Liver (tissue), 9 donors: ENCODE measurements around the gene YAF2. TPM values are rescaled to one million over a fixed set of nuclear protein-coding genes. Genes with fewer than 3 reads are reported as not detected.

ENCODE experiments used
- DNase-seq: peaks from one replicate; pipeline ENCODE4 v3.0.0-alpha.2; 2017; ENCODE audit warnings: low spot score
- H3K27ac ChIP-seq, 2 donors: one replicate each; pipeline ENCODE4 v1.7.0; 2013; ENCODE audit warnings: inconsistent platforms in 2 of 2, low read length in 2 of 2, control low read depth in 1 of 2, low read depth in 1 of 2, mild to moderate bottlenecking in 1 of 2
- H3K27me3 ChIP-seq, 4 donors: one replicate each; pipeline versions ENCODE4 v1.6.1 to v1.7.0; 2013; ENCODE audit warnings: low read length in 3 of 4, inconsistent platforms in 1 of 4, mild to moderate bottlenecking in 1 of 4, moderate library complexity in 1 of 4; ENCODE audit not compliant: control insufficient read depth in 4 of 4, insufficient read depth in 4 of 4
- H3K36me3 ChIP-seq, 4 donors: one replicate each; pipeline versions ENCODE4 v1.6.1 to v1.7.0; 2013; ENCODE audit warnings: low read length in 3 of 4, mild to moderate bottlenecking in 3 of 4, low read depth in 1 of 4, moderate library complexity in 1 of 4; ENCODE audit not compliant: control insufficient read depth in 4 of 4, insufficient read depth in 3 of 4
- H3K4me1 ChIP-seq, 4 donors: one replicate each; pipeline versions ENCODE4 v1.6.1 to v1.7.0; 2013; ENCODE audit warnings: low read length in 3 of 4, mild to moderate bottlenecking in 3 of 4, moderate library complexity in 1 of 4; ENCODE audit not compliant: control insufficient read depth in 4 of 4, insufficient read depth in 4 of 4
- H3K4me3 ChIP-seq, 3 donors: one replicate each; pipeline versions ENCODE4 v1.6.1 to v1.7.0; 2013; ENCODE audit warnings: low read length in 3 of 3, control low read depth in 1 of 3, low read depth in 1 of 3, mild to moderate bottlenecking in 1 of 3
- H3K9ac ChIP-seq, 2 donors: one replicate each; pipeline ENCODE4 v1.7.0; 2013; ENCODE audit warnings: low read length in 2 of 2, mild to moderate bottlenecking in 2 of 2, moderate library complexity in 2 of 2, control low read depth in 1 of 2, low read depth in 1 of 2
- H3K9me3 ChIP-seq, 4 donors: one replicate each; pipeline versions ENCODE4 v1.6.1 to v1.7.0; 2013; ENCODE audit warnings: low read length in 3 of 4; ENCODE audit not compliant: control insufficient read depth in 4 of 4
- EGR1 ChIP-seq, 2 donors: IDR thresholded peaks; 2 replicates each; pipeline ENCODE4 v1.6.1; 2016 to 2018; ENCODE audit warnings: antibody characterized with exemption in 2 of 2, low read depth in 2 of 2
- FOXA1 ChIP-seq: IDR thresholded peaks from 2 replicates; pipeline ENCODE4 v1.6.1; 2016; ENCODE audit warnings: antibody characterized with exemption
- FOXA2 ChIP-seq: IDR thresholded peaks from 2 replicates; pipeline ENCODE4 v1.6.1; 2016; ENCODE audit warnings: antibody characterized with exemption
- GABPA ChIP-seq, 2 donors: IDR thresholded peaks in 1 of 2; conservative IDR thresholded peaks in 1 of 2; 2 replicates each; pipeline ENCODE4 v1.6.1; 2016; ENCODE audit warnings: antibody characterized with exemption in 2 of 2, mild to moderate bottlenecking in 1 of 2, moderate library complexity in 1 of 2
- HNF4A ChIP-seq, 2 donors: conservative IDR thresholded peaks; 2 replicates each; pipeline ENCODE4 v1.6.1; 2016; ENCODE audit warnings: antibody characterized with exemption in 2 of 2, mild to moderate bottlenecking in 2 of 2
- HNF4G ChIP-seq: IDR thresholded peaks from 2 replicates; pipeline ENCODE4 v1.6.1; 2016; ENCODE audit warnings: antibody characterized with exemption
- JUND ChIP-seq, 2 donors: IDR thresholded peaks; 2 replicates each; pipeline ENCODE4 v1.6.1; 2016; ENCODE audit warnings: antibody characterized with exemption in 2 of 2
- NR2F2 ChIP-seq: IDR thresholded peaks from 2 replicates; pipeline ENCODE4 v1.6.1; 2016; ENCODE audit warnings: antibody characterized with exemption
- RAD21 ChIP-seq, 2 donors: IDR thresholded peaks; 2 replicates each; pipeline ENCODE4 v1.6.1; 2016; ENCODE audit warnings: antibody characterized with exemption in 2 of 2, mild to moderate bottlenecking in 2 of 2
- SP1 ChIP-seq: IDR thresholded peaks from 2 replicates; pipeline ENCODE4 v1.6.1; 2018; ENCODE audit warnings: antibody characterized with exemption, mild to moderate bottlenecking
- TAF1 ChIP-seq: conservative IDR thresholded peaks from 2 replicates; pipeline ENCODE4 v1.6.1; 2016; ENCODE audit warnings: antibody characterized with exemption, mild to moderate bottlenecking
- YY1 ChIP-seq: IDR thresholded peaks from 2 replicates; pipeline ENCODE4 v1.6.1; 2016; ENCODE audit warnings: antibody characterized with exemption, mild to moderate bottlenecking
- WGBS: extraction: QIAGEN DNeasy Blood & Tissue Kit; methylation state at CpG from one replicate; pipeline ENCODE4 v1.1.7; 2013; 5-methylcytosine and 5-hydroxymethylcytosine counted together
- polyA plus RNA-seq, 2 donors: library from polyadenylated mRNA; stranded (reverse) in 1 of 2; unstranded in 1 of 2; fragments of 200-250 nt in 1 of 2; fragments of >200 nt in 1 of 2; fragmentation: Nextera tagmentation in 1 of 2; extraction: Ambion mirVana in 1 of 2; gene quantifications; one replicate each; pipeline versions ENCODE4 v1.2.1 to v1.2.3, GENCODE V29; 2013 to 2015
- total RNA-seq, 2 donors: library from RNA; depleted of rRNA; stranded (reverse); fragments of >200 nt; gene quantifications; one replicate each; pipeline ENCODE4 v1.2.3, GENCODE V29; 2014
- TF ChIP-seq, protein P1 (sequence below): IDR thresholded peaks from 2 replicates; pipeline ENCODE4 v1.6.1; 2016; ENCODE audit warnings: antibody characterized with exemption
- TF ChIP-seq, protein P2 (sequence below): IDR thresholded peaks from 2 replicates; pipeline ENCODE4 v1.6.1; 2016; ENCODE audit warnings: antibody characterized with exemption
- TF ChIP-seq, protein P3 (sequence below): IDR thresholded peaks from 2 replicates; pipeline ENCODE4 v1.6.1; 2016; ENCODE audit warnings: antibody characterized with exemption, mild to moderate bottlenecking
- TF ChIP-seq, protein P4 (sequence below): IDR thresholded peaks from 2 replicates; pipeline ENCODE4 v1.6.1; 2016; ENCODE audit warnings: antibody characterized with exemption
- donor health status: healthy.
- donor health status: healthy.
- donor health status: healthy.
- donor health status: healthy.
- donor health status: healthy.

YAF2 gene
- total and polyA plus RNA-seq, 4 donors: 7.3 to 22.9 (median 16.2) TPM

DNA sequence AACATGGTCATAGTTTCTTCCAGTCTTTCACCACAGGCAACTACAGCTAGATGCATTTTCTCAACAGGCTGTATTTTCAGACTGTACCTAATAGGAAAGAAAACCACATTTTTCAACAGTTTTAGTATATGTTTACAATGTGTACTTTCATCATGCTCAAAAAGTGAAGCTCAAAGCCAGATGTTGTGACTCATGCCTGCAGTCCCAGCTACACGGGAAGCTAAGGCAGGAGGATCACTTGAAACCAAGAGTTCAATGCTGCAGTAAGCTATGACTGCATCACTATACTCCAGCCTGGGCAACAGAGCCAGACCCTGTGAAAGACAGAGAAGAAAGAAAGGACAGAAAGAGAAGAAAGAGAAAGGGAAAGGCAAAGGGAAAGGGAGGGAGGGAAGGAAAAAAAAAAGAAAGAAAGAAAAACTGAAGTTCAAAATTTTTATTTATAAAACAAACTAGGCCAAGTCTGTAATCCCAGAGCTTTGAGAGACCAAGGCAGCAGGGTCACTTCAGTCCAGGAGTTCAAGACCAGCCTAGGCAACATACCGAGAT is 118.9 kb downstream of the YAF2 start (continued):
- TF ChIP-seq SP1 (no peak), NR2F2 (no peak), JUND (IDR thresholded peaks at IDR 0.05) (no peak), GABPA (IDR thresholded peaks at IDR 0.05 in 1 of 2, conservative IDR thresholded peaks at IDR 0.05 in 1 of 2) (no peak), FOXA1 (no peak)
- TF ChIP-seq, protein P1, sequence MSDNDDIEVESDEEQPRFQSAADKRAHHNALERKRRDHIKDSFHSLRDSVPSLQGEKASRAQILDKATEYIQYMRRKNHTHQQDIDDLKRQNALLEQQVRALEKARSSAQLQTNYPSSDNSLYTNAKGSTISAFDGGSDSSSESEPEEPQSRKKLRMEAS: no peak

DNA sequence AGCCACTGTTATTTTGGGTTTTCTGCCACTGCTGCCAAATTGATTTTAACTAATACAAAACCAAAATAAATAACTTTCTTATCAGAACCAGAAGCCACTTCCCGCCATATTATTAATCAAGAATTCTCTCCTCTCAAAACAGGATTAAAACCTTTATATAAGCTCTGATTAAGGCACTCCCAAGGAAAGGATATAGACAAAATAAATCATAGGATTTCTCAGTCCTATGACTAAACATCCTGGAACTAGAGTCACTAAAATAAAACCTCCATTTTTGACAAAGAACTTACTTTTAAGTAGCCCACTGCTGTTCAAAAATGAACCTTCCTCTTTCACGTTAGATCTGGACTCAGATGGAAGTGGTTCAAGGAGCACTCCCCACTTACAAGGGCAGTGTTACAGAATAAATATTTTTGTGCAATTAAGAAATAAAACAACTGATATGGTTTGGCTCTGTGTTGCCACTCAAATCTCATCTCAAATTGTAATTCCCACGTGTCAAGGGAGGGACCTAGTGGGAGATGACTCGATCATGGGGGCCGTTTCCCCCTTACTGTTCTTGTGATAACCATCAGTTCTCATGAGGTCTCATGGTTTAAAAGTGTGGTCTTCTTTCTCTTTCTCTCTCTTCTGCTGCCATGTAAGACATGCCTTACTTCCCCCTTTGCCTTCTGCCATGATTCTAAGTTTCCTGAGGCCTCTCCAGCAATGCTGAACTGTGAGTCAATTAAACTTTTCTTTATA is 119.7 kb downstream of the YAF2 start:
- Histone ChIP-seq H3K4me3 (no peak overlapping the region), H3K36me3 (peaks cover 0 to 7% (median 3%) of the 10 kb centered on the region in 4 donors), H3K9me3 (no peaks in the 10 kb centered on the region), H3K27me3 (no peaks in the 10 kb centered on the region), H3K9ac (no peak overlapping the region), H3K4me1 (no peaks in the 10 kb centered on the region), H3K27ac (no peak overlapping the region)
- 90% methylated on average over 5 of the region's 5 CpGs for WGBS
- no peak for DNase-seq
- TF ChIP-seq, protein P2, sequence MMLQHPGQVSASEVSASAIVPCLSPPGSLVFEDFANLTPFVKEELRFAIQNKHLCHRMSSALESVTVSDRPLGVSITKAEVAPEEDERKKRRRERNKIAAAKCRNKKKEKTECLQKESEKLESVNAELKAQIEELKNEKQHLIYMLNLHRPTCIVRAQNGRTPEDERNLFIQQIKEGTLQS: no peak
- no peak for TF ChIP-seq YY1
- TF ChIP-seq, protein P3, sequence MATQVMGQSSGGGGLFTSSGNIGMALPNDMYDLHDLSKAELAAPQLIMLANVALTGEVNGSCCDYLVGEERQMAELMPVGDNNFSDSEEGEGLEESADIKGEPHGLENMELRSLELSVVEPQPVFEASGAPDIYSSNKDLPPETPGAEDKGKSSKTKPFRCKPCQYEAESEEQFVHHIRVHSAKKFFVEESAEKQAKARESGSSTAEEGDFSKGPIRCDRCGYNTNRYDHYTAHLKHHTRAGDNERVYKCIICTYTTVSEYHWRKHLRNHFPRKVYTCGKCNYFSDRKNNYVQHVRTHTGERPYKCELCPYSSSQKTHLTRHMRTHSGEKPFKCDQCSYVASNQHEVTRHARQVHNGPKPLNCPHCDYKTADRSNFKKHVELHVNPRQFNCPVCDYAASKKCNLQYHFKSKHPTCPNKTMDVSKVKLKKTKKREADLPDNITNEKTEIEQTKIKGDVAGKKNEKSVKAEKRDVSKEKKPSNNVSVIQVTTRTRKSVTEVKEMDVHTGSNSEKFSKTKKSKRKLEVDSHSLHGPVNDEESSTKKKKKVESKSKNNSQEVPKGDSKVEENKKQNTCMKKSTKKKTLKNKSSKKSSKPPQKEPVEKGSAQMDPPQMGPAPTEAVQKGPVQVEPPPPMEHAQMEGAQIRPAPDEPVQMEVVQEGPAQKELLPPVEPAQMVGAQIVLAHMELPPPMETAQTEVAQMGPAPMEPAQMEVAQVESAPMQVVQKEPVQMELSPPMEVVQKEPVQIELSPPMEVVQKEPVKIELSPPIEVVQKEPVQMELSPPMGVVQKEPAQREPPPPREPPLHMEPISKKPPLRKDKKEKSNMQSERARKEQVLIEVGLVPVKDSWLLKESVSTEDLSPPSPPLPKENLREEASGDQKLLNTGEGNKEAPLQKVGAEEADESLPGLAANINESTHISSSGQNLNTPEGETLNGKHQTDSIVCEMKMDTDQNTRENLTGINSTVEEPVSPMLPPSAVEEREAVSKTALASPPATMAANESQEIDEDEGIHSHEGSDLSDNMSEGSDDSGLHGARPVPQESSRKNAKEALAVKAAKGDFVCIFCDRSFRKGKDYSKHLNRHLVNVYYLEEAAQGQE: no peak
- no peak for TF ChIP-seq TAF1
- TF ChIP-seq EGR1 (IDR thresholded peaks at IDR 0.05; ENCODE audit: low read depth in 2 of 2): no peak
- TF ChIP-seq FOXA2: no peak
- TF ChIP-seq RAD21 (IDR thresholded peaks at IDR 0.05): no peak
- no peak for TF ChIP-seq HNF4G
- TF ChIP-seq, protein P4, sequence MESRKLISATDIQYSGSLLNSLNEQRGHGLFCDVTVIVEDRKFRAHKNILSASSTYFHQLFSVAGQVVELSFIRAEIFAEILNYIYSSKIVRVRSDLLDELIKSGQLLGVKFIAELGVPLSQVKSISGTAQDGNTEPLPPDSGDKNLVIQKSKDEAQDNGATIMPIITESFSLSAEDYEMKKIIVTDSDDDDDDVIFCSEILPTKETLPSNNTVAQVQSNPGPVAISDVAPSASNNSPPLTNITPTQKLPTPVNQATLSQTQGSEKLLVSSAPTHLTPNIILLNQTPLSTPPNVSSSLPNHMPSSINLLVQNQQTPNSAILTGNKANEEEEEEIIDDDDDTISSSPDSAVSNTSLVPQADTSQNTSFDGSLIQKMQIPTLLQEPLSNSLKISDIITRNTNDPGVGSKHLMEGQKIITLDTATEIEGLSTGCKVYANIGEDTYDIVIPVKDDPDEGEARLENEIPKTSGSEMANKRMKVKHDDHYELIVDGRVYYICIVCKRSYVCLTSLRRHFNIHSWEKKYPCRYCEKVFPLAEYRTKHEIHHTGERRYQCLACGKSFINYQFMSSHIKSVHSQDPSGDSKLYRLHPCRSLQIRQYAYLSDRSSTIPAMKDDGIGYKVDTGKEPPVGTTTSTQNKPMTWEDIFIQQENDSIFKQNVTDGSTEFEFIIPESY: no peak
- no peak for TF ChIP-seq HNF4A (conservative IDR thresholded peaks at IDR 0.05)
